Vagina (tissue), 2 donors: ENCODE measurements around the gene TRIP10.

Source experiments
- CTCF ChIP-seq, 3 experiments: fragments of 450-650 bp in 2 of 3; fragments of 200-600 bp in 1 of 3; sonication (generic) in 1 of 3; IDR thresholded peaks; one replicate each; pipeline ENCODE4 v1.5.1; 2017 to 2019; ENCODE audit warnings: antibody characterized with exemption in 3 of 3, mild to moderate bottlenecking in 2 of 3, moderate library complexity in 2 of 3
- POLR2A ChIP-seq, 2 donors: fragments of 450-650 bp; IDR thresholded peaks; one replicate each; pipeline ENCODE4 v1.6.1; 2017; ENCODE audit warnings: antibody characterized with exemption in 2 of 2, mild to moderate bottlenecking in 2 of 2, moderate library complexity in 2 of 2
- POLR2AphosphoS5 ChIP-seq, 2 donors: sonication (generic); formaldehyde crosslinking; IDR thresholded peaks; one replicate each; pipeline ENCODE4 v1.9.0; 2017; ENCODE audit warnings: antibody characterized with exemption in 2 of 2, mild to moderate bottlenecking in 2 of 2, low read depth in 1 of 2; ENCODE audit not compliant: insufficient read depth in 1 of 2

- TF ChIP-seq CTCF (IDR thresholded peaks at IDR 0.05) (no peak), POLR2AphosphoS5 (IDR thresholded peaks at IDR 0.05; ENCODE audit: insufficient read depth in 1 of 2, low read depth in 1 of 2) (no peak), POLR2A (IDR thresholded peaks at IDR 0.05) (no peak)
Measured at GRCh38 chr19:6707011-6707657, 32.3 kb upstream of the TRIP10 start.
